OCI-LY7 (cell line): ENCODE results near the gene USP32.

Experiments used
- EZH2phosphoT487 ChIP-seq: fragments of 200-600 bp; sonication (generic); IDR thresholded peaks from 2 replicates; pipeline ENCODE4 v1.6.1; 2018; ENCODE audit warnings: low read depth, borderline replicate concordance, mild to moderate bottlenecking, mixed run types, antibody characterized with exemption, low read length, moderate library complexity, mixed read lengths
- TF ChIP-seq, protein P1 (sequence below): fragments of 200-600 bp; sonication (generic); conservative IDR thresholded peaks from 2 replicates; pipeline ENCODE4 v1.5.1; 2014; ENCODE audit warnings: mild to moderate bottlenecking, antibody characterized with exemption, low read length, moderate library complexity, mixed read lengths

DNA sequence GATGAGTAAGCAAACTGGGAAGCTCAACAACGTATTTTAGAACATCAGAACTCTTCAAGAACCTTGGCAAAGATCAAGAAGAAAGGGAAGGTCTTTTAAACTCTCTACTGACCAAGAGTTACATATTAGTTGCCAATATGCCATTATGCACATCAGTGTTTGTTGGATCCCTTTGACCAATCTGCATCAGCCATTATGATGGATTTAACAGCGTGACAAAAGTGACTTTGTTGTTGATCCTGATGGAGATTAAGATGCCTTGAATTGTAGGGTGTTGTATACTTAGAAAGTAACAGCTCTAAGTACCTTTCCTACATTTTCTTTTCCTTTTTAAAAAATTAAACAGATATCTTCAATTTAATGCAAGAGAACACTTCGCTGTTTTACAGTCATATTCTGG, 133.6 kb downstream of the USP32 start:
- TF ChIP-seq, protein P1, sequence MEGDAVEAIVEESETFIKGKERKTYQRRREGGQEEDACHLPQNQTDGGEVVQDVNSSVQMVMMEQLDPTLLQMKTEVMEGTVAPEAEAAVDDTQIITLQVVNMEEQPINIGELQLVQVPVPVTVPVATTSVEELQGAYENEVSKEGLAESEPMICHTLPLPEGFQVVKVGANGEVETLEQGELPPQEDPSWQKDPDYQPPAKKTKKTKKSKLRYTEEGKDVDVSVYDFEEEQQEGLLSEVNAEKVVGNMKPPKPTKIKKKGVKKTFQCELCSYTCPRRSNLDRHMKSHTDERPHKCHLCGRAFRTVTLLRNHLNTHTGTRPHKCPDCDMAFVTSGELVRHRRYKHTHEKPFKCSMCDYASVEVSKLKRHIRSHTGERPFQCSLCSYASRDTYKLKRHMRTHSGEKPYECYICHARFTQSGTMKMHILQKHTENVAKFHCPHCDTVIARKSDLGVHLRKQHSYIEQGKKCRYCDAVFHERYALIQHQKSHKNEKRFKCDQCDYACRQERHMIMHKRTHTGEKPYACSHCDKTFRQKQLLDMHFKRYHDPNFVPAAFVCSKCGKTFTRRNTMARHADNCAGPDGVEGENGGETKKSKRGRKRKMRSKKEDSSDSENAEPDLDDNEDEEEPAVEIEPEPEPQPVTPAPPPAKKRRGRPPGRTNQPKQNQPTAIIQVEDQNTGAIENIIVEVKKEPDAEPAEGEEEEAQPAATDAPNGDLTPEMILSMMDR, result no peak
- no peak for TF ChIP-seq EZH2phosphoT487
